Fibroblast of pulmonary artery (primary cell): ENCODE data around the gene SMIM23.

Experiments
- DNase-seq: peaks from one replicate; pipeline ENCODE4 v3.0.0-alpha.2; 2010; ENCODE audit warnings: low read depth
- H3K4me3 ChIP-seq: replicated peaks from 2 replicates; pipeline ENCODE4 v1.5.1; 2011; ENCODE audit warnings: low read depth, mild to moderate bottlenecking, control low read depth, low read length, moderate library complexity
- CTCF ChIP-seq: IDR thresholded peaks from 2 replicates; pipeline ENCODE4 v1.5.1; 2011; ENCODE audit warnings: mild to moderate bottlenecking, control low read depth, low read length, inconsistent platforms; ENCODE audit errors: missing control alignments

Gene SMIM23

GRCh38 chr5:171785517-171785916 is at the start of gene SMIM23:
Gene SMIM23, plus strand, starts transcription at chr5:171785817. Its CDS starts 55 bp downstream, at chr5:171785872.
- H3K4me3 ChIP-seq, result no peak within 1 kb of the TSS
- DNase-seq, result no peak
- TF ChIP-seq CTCF, result no peak

- DNase-seq, result no peak
- no peak for TF ChIP-seq CTCF
- no peak overlapping the region for H3K4me3 ChIP-seq
These were observed 48.4 kb upstream of the SMIM23 start for GRCh38 chr5:171736976-171737891.

GRCh38 chr5:171738501-171738900 is 47.1 kb upstream of the SMIM23 start:
- H3K4me3 ChIP-seq, result no peak overlapping the region
- no peak for DNase-seq
- TF ChIP-seq CTCF, result no peak

GRCh38 chr5:171739271-171739670 is 46.3 kb upstream of the SMIM23 start:
- no peak for TF ChIP-seq CTCF
- no peak for DNase-seq
- H3K4me3 ChIP-seq, result no peak overlapping the region

GRCh38 chr5:171743436-171744076 is 42.1 kb upstream of the SMIM23 start:
- TF ChIP-seq CTCF, result no peak
- no peak overlapping the region for H3K4me3 ChIP-seq
- DNase-seq, result no peak

GRCh38 chr5:171744264-171744663 is 41.4 kb upstream of the SMIM23 start:
- TF ChIP-seq CTCF, result no peak
- DNase-seq, result no peak
- H3K4me3 ChIP-seq, result no peak overlapping the region
